NB4 (cell line): ENCODE data around the gene SLCO4A1.

Experiments used
- DNase-seq: peaks from one replicate; pipeline ENCODE4 v3.0.0; 2010; ENCODE audit warnings: low read depth
- H3K4me3 ChIP-seq: one replicate; pipeline ENCODE4 v1.5.1; 2011; ENCODE audit warnings: mild to moderate bottlenecking, low read depth, low read length, moderate library complexity
- MYC ChIP-seq: IDR thresholded peaks from 2 replicates; pipeline ENCODE4 v1.6.1; 2011; ENCODE audit warnings: low read depth, low read length
- POLR2A ChIP-seq: IDR thresholded peaks from 2 replicates; pipeline ENCODE4 v1.6.1; 2011; ENCODE audit warnings: mild to moderate bottlenecking; ENCODE audit not compliant: insufficient read length; ENCODE audit errors: extremely low read depth
- TF ChIP-seq, protein P1 (sequence below): IDR thresholded peaks from one replicate; pipeline ENCODE4 v1.5.1; 2012; ENCODE audit warnings: low read depth, low read length
- TF ChIP-seq, protein P2 (sequence below): IDR thresholded peaks from 2 replicates; pipeline ENCODE4 v1.6.1; 2011; ENCODE audit warnings: low read depth, low read length

Gene SLCO4A1

DNA sequence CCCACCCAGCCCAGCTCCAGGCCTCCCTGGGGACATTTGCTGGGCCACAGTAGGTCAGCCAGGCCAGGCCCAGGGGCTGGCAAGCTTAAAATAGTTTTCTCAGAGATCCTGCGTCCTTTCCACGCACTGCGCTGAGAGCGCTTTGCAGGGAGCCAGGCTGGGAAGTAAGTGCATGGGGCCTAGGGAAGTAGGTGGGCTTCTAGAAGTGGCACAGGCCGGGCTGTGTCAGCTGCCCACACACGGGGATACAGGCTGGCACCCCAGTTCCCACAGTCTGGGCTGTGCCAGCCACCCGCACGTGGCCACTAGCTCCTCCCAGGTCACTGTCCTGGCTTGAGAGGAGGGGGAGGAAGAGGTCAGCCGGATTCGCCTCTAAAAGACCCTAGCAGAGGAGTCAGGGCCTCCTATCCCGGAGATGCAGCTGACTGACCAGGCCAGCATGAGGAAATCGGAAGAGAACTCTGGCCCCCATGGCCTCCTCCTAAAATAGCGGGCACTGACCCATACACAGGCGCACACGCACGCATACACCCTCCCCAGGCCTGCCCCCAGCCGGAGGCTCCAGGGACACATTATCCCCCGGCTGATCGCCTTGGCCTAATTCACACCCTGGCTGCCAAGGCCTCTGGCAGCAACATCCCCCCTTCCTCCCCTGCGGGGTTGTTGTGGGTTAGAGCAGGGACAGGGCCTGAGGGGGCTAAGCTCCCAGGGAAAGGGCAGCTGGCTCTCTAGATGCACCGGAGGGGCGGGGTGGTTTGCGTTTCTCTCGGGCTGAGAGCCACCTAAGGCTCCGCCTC is 5.4 kb downstream of the SLCO4A1 start:
- TF ChIP-seq, protein P1, sequence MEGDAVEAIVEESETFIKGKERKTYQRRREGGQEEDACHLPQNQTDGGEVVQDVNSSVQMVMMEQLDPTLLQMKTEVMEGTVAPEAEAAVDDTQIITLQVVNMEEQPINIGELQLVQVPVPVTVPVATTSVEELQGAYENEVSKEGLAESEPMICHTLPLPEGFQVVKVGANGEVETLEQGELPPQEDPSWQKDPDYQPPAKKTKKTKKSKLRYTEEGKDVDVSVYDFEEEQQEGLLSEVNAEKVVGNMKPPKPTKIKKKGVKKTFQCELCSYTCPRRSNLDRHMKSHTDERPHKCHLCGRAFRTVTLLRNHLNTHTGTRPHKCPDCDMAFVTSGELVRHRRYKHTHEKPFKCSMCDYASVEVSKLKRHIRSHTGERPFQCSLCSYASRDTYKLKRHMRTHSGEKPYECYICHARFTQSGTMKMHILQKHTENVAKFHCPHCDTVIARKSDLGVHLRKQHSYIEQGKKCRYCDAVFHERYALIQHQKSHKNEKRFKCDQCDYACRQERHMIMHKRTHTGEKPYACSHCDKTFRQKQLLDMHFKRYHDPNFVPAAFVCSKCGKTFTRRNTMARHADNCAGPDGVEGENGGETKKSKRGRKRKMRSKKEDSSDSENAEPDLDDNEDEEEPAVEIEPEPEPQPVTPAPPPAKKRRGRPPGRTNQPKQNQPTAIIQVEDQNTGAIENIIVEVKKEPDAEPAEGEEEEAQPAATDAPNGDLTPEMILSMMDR: no peak
- TF ChIP-seq MYC (no peak), POLR2A (no peak)
- TF ChIP-seq, protein P2, sequence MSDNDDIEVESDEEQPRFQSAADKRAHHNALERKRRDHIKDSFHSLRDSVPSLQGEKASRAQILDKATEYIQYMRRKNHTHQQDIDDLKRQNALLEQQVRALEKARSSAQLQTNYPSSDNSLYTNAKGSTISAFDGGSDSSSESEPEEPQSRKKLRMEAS: no peak
- no peak overlapping the region for H3K4me3 ChIP-seq
- DNase-seq: no peak

DNA sequence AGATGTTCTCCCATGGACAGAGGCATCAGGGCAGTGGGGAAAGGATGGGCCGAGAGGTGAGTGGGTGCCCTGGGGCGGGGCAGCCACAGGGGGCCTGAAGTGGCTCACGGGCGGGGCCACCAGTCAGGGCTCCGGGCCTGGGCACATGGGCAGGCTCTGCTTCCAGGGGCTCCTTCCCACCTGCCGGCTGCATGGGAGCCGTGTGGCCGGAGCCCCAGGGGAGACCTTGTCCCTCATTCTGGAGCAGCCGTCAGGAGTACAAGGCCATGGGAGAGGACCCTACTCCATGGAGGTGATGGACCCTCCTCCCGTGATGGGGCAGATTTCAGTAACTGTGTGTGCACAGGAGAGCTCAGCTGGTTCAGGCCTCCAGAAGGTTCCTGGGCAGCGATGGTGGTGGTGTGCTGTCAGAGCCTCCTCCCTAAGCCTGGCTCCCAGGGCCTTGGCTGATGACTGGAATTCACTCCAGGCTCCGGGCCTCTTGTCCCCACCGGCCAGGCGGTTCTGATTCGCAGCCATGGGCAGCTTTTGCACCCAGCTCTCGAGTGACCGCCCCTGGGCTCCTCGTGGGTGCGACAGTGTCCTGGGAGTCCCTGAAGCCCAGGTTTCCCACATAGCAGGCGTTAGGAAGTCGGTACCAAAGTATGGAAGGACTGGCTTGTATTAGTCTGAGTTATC is 6.2 kb downstream of the SLCO4A1 start:
- no peak for DNase-seq
- H3K4me3 ChIP-seq: no peak overlapping the region
- TF ChIP-seq, protein P2: no peak
- TF ChIP-seq, protein P1: no peak
- TF ChIP-seq POLR2A (no peak), MYC (no peak)

DNA sequence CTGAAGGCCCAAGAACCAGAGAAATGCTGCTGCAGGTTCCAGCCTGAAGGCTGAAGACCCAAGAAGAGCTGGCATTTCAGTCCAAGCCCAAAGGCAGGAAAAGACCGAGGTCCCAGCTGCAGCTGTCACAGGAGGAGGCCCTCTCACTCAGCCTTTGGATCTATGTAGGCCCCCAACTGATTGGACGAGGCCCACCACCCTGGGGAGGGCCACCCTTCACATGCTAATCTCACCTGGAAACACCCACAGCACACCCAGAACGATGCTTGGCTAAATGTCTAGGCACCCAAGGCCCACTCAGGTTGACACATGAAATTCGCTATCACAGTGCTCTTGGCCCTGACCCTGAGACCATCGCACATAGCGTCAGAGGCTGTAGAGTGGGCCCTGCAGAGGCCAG is 6.8 kb downstream of the SLCO4A1 start:
- H3K4me3 ChIP-seq: no peak overlapping the region
- no peak for TF ChIP-seq POLR2A
- no peak for TF ChIP-seq MYC
- TF ChIP-seq, protein P1: no peak
- TF ChIP-seq, protein P2: no peak
- DNase-seq: no peak

DNA sequence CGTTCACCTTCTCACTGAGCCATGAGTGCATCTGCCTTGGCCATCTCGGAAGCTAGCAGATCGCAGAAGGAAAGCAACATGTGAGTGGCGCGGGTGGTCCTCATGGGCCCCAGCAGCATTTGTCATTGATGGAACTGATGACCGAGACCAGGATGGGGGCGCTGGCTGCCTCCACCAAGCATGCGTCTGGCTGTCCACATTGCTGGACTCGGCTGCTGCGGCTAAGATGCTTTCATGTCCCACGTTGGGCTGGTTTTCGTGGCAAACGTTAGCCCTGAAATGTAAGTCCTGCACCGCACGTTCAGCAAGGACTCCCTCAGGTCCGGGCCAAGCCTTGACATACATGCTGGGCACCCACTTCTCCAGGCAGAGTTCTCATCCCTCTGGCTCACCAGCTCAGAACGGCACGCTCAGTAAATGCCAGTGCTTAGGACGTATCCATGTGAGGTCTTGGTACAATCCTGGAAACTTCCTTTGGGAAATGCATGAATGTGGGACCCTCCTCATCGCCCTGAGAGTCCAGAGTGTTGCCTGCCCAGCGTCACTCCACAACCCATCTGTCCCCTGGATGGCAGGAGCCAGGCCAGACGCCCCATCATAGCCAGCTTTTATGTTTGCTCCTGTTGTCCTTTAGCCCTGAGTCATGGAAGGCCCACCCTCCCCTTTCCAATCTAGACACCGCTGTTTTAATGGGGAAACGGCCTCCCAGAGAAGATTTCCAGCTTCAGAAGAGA is 8.4 kb downstream of the SLCO4A1 start:
- no peak overlapping the region for H3K4me3 ChIP-seq
- no peak for DNase-seq
- TF ChIP-seq, protein P2: no peak
- TF ChIP-seq MYC (no peak), POLR2A (no peak)
- TF ChIP-seq, protein P1: no peak

DNA sequence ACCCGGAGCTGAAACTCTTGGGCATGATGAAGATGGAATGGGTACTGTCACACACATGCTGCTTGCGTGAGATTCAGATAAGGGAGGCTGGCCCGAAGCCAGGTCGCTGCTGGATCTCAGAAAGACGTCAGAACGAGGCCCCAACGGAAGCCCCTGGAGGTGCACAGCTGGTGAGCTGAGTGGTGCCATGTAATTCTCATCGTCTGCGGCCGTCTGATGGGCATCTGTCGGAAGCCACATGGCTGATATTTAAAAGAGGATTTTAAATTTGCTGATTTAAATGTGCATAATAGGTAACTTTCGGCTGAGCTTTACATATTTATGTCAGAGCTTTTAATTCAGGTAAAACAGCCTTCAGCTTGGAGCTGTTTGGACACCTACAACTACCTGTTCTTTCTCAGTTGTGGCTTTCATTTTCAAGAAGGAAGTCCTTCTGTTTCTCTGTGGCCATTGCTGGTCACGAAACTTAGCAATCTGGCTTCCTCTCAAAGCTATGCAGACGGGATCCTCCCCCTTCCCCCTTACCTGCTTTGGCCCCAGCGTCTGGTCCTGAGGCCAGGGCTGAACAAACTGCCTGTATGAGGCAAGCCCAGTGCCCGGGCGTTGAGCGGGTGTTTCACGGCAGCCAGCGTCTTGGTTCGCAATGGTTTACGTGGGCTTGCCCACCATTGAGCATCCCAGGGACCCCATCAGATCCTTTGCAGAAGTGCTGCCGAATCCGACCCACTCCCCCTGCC is 9.2 kb downstream of the SLCO4A1 start:
- TF ChIP-seq MYC (no peak), POLR2A (no peak)
- TF ChIP-seq, protein P2: no peak
- TF ChIP-seq, protein P1: no peak
- DNase-seq: no peak
- H3K4me3 ChIP-seq: no peak overlapping the region
